Cardiac septum (tissue), 1 donor: ENCODE data around the gene ATRIP. TPM values are rescaled to one million over a fixed set of nuclear protein-coding genes. Genes with fewer than 3 reads are reported as not detected.
A peak's percentile ranks its signal among the peaks of the same experiment; 100 is the strongest.
"Not testable (repeated sequence)": the region's sequence is repeated elsewhere in the genome, so short reads cannot be mapped to it uniquely, and the experiment has no call there.

Experiments used
- DNase-seq: peaks from one replicate; pipeline ENCODE4 v3.0.0-alpha.2; 2020; ENCODE audit warnings: low spot score
- intact Hi-C: fragments of 100-400 bp; cut with DNase I; formaldehyde crosslinking; loops from one replicate; pipeline ENCODE4 v1.14.0; 2022
- total RNA-seq: library from RNA; stranded (reverse); fragmentation: NEBNext Ultra II Directional; extraction: Animal tissue kit (Norgen Biotek cat#: 25700); gene quantifications from one replicate; pipeline ENCODE4 v1.2.1, GENCODE V29; 2021
- donor health status: DM: no; HTN: no; CAD: no.

The ATRIP gene
- total RNA-seq, 1 donor from 2014 or later: 4.1 TPM

- no peak for DNase-seq
- intact Hi-C loops: no loop called here
Observed at GRCh38 chr3:48478626-48479555, 32.4 kb downstream of the ATRIP start.

GRCh38 chr3:48480891-48481290 is 34.4 kb downstream of the ATRIP start:
- intact Hi-C loops, DNase-seq: not testable (repeated sequence)

- intact Hi-C loops: not testable (repeated sequence)
Observed at GRCh38 chr3:48482822-48483221, 36.3 kb downstream of the ATRIP start.

GRCh38 chr3:48486952-48487351 is 40.4 kb downstream of the ATRIP start:
- intact Hi-C loops: no loop called here
- DNase-seq: no peak

More at GRCh38 chr3:48482822-48483221, 36.3 kb downstream of the ATRIP start:
- DNase-seq: not testable (repeated sequence)

- intact Hi-C loops: no loop called here
- no peak for DNase-seq
Observed at GRCh38 chr3:48492461-48493202, 46.1 kb downstream of the ATRIP start.

- no peak for DNase-seq
- intact Hi-C loops: no loop called here
Observed at GRCh38 chr3:48493203-48493501, 46.6 kb downstream of the ATRIP start.

- no peak for DNase-seq
- intact Hi-C loops: no loop called here
Observed at GRCh38 chr3:48500656-48501055, 54.1 kb downstream of the ATRIP start.

- DNase-seq: no peak
- intact Hi-C loops: no loop called here
Observed at GRCh38 chr3:48501196-48501595, 54.7 kb downstream of the ATRIP start.

GRCh38 chr3:48502121-48502520 is 55.6 kb downstream of the ATRIP start:
- DNase-seq: no peak
- intact Hi-C loops: no loop called here

GRCh38 chr3:48502728-48503168 is 56.2 kb downstream of the ATRIP start:
- DNase-seq: no peak

GRCh38 chr3:48503401-48504050 is 57.0 kb downstream of the ATRIP start:
- DNase-seq: no peak
- intact Hi-C loops: loop anchor here (1.0 kb wide), 1 partner anchor 37 kb away; a partner anchor contains a TSS

More at GRCh38 chr3:48502728-48503168, 56.2 kb downstream of the ATRIP start:
- intact Hi-C loops: no loop called here

- intact Hi-C loops: loop anchor here (1.0 kb wide), 1 partner anchor 38 kb away; a partner anchor contains a TSS
- peak; percentile 94 for DNase-seq
Observed at GRCh38 chr3:48504051-48504946, 57.8 kb downstream of the ATRIP start, which contains the start of gene SHISA5. TSS of gene SHISA5 (minus strand) at chr3:48504174. CDS start at chr3:48504094, 80 bp downstream.

GRCh38 chr3:48505146-48505545 is 58.6 kb downstream of the ATRIP start:
- no peak for DNase-seq
- intact Hi-C loops: loop anchor here (5.0 kb wide), 1 partner anchor 42 kb away; no protein-coding TSS in a partner anchor

GRCh38 chr3:48505968-48506504 is 59.5 kb downstream of the ATRIP start:
- DNase-seq: no peak
- intact Hi-C loops: loop anchor here (5.0 kb wide), 1 partner anchor 41 kb away; no protein-coding TSS in a partner anchor

GRCh38 chr3:48507256-48508061 is 60.9 kb downstream of the ATRIP start:
- no peak for DNase-seq
- intact Hi-C loops: loop anchor here (5.0 kb wide), 1 partner anchor 40 kb away; no protein-coding TSS in a partner anchor

- intact Hi-C loops: no loop called here
- DNase-seq: no peak
Observed at GRCh38 chr3:48511551-48511950, 65.0 kb downstream of the ATRIP start.

- no peak for DNase-seq
- intact Hi-C loops: no loop called here
Observed at GRCh38 chr3:48514431-48515227, 68.1 kb downstream of the ATRIP start.
